Stimulated activated naive CD4-positive, alpha-beta T cell treated with Interleukin-2 at 50 U/mL for 16 hours (primary cell): ENCODE data around the gene GRK1.

Experiments used
- DNase-seq: peaks from one replicate; lab custom pipeline; 2025; lab: John Stamatoyannopoulos, UW

The GRK1 gene

DNA sequence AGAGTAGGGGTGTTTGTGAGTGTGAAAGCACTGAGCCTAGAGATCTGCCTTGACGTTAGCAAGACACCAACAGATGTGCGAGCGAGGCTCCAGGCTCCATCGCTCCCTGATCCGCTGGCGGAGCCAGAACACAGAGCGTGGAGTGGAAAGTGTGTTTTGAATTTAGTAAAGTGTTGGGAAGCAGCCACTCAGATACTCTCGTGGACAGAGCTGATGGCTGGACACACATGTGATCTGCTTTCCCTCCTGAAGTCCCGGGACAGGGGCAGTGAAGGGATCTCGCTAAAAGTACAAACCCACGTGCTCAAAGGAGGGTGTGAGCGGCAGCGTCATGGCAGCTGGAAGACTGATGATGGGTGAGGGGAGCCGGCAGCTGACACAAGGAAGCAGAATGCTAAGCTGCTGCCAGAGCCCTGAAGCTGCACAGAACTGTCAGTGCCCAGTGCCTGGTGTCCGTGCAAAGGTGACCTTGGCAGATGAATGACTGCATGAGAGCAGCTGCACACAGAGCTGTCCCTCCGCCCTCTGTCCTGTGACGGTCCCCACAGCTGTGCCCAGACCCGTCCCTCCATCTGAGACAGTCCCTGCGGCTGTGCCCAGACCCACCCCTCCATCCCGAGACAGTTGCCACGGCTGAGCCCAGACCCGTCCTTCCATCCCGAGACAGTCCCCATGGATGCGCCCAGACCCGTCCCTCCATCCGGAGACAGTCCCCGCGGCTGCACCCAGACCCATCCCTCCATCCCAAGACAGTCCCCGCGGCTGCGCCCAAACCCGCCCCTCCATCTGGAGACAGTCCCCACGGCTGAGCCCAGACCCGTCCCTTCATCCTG is 62.4 kb downstream of the GRK1 start:
- no peak for DNase-seq

DNA sequence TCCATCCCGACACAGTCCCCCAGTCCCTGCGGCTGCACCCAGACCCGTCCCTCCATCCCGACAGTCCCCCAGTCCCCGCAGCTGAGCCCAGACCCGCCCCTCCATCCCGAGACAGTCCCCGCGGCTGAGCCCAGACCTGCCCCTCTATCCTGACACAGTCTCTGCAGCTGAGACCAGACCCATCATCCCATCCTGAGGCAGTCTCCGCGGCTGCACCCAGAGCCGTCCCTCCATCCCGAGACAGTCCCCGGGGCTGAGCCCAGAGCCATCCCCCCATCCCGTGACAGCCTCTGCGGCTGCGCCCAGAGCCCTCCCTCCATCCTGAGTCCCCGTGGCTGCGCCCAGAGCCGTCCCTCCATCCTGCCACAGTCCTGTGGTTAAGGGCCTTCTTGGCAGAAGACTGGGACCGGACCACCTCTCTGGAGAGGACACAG is 63.3 kb downstream of the GRK1 start:
- DNase-seq: no peak

DNA sequence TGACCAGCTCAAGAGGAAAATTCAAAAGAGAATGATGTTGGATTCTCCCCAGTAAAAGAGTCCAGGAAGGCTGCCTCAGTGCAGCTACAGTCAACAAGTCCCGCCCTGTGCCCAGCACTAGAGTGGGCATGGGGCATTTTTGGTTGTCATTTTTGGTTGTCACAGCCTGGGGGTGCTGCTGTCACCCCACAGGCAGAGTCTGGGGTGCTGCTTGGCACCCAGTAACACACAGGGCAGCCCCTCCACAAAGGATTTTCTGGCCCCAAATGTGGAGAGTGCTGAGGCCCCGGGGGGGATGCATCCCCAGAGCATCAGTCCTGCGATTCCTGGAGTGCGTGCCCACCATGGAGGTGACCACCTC is 63.8 kb downstream of the GRK1 start:
- no peak for DNase-seq

DNA sequence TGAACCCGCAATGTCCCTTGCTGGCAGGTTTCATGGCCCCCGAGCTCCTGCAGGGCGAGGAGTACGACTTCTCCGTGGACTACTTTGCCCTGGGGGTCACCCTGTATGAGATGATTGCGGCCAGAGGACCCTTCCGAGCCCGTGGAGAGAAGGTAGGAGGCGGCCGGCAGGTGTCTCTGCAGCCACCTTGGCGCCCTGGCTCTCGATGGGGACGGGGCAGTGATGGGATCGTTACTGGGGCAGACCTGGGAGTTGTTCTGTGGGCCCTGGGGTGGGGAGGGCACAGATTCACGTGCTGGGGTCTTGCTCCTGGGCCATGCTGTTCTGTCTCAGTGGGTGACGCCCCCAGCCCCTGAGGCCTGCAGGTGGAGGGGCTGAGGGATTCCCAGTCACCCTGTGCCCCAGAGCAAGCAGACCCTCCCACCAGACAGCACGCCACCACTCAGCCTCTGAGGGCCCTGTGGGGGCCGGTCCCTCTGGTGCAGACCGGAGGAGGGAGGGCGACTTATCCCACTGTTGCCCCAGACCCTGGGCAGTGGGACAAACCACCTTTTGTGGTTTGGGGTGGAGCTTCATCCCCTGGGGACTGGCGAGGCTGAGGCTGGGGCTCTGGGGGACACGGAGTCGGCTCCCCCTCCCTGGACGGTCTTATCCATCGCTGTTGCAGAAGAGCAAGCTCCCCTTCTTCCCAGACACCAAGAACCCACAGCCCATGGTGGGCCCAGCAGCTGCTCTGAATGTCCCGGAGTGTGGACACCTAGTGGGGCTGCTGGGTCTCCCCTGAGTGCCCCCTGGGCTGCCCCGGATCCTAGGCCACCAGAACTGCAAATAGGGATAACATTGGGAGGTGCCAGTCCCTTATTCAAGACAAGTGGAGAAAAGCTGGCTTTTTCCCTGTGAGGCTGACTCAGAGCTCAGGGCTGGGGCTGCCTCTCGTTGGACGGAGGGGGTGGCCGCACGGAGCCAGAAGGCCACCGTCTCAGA is 64.5 kb downstream of the GRK1 start:
- no peak for DNase-seq

DNA sequence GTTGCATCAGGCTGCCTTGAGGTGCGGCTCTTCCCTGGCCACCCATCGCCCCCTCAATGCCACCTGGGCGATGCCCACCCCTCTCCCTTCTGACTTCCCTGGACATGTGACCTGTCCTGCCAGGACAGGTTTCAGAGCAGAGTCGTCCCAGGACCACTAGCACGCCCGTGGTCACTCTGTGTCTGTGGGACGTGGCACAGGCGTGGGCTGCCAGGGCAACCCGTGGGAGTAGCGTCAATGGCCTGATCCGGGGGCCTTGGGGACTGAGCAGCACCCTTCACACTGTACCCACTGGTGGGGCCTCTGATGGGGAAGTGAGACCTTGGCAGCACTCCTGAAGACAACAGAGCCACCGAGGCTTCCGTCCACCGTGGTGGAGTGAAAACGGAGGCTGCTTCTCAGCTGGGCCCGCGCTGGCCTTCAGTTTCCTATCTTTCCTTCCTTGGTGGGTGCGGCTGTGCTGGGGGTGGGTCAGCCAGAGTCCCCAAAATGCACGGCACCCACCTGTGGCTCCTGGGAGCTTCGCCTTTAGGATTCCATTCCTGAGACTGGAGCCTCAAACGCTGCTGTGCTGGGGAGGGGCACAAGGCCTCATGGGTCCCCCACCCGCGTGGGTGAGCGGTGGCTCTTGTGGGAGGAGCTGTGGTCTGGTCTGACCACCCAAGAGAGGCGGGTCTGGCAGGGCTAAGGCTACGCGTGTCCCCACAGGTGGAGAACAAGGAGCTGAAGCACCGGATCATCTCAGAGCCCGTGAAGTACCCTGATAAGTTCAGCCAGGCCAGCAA is 65.3 kb downstream of the GRK1 start:
- DNase-seq: no peak

DNA sequence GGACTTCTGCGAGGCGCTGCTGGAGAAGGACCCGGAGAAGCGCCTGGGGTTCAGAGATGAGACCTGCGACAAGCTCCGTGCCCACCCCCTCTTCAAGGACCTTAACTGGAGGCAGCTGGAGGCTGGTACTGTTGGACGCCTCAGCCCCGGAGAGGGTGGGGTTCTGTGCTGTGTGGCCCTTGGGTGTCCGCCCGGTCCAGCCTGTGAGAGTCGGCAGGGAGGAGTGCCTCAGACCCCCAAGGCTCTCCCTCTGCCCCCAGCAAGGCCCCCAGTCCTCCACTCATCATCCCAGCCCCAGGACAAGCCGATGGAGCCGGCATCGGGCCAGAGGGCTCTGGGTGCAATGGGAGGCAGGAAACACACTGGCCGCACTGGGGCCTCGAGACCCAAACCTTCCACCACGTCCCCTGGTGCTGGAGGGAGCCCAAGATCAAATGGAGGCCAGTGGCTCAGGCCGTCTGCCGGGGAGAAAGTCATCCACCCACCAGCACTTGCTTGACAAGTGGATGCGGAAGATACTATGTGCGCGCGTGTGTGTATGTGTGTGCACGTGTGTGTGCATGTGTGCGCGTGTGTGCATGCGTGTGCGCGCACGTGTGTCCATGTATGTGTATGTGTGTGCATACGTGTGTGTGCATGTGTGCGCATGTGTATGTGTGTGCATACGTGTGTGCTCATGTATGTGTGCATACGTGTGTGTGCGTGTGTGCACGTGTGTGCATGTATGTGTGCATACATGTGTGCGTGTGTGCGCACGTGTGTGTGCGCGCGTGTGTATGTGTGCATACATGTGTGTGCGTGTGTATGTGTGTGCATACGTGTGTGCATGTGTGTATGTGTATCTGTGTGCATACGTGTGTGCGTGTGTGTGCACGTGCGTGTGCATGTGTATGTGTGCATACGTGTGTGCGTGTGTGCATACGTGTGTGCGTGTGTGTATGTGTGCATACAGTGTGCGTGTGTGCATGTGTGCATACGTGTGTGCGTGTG is 66.2 kb downstream of the GRK1 start:
- DNase-seq: no peak

DNA sequence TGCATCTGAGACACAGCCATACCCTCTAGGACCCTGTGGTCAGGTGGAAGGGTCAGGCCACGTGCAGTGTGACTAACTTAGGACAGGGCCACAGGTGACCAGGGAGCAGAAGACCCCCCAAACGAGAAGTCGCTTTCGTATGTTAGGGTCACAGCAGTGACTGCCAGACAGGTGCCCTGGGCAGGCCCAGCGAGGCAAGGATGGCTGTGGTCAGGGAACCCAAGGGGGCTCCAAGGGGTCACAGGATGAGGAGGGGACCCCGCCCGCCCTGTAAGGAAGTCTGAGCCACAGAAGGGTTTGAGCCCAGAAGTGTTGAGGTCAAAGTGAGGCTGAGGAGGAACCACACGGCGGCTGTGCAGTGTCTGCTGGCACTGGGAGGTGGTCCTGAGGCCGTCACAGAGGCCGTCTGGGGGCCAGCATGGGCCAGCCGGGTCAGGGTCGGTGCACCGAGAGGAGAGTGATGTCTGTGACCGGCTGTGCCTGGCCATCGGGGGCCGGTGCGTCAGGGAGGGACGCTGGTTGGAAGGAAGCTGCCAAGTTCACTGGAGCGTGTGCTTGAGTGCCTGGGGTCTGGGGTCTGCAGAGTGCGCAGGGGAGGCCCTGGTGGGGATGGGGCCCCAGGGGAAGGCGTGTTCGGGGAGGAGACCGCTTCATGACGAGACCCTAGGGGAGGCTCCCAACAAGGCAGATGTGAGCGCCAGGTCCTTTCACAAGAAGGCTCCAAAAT is 67.2 kb downstream of the GRK1 start:
- no peak for DNase-seq

DNA sequence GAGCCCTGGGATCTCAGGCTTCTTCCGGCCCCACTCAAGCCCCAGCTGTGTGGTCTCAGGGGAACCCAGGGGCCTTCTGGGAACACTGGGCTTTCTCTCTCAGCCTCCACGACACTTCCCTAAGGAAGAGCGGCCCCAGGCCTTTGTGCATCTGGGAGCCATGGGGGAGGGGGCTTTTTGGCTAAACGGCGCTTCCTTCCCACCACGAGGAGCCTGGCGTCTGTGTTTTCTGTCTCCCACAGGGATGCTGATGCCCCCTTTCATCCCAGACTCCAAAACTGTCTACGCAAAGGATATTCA is 67.8 kb downstream of the GRK1 start:
- DNase-seq: no peak

DNA sequence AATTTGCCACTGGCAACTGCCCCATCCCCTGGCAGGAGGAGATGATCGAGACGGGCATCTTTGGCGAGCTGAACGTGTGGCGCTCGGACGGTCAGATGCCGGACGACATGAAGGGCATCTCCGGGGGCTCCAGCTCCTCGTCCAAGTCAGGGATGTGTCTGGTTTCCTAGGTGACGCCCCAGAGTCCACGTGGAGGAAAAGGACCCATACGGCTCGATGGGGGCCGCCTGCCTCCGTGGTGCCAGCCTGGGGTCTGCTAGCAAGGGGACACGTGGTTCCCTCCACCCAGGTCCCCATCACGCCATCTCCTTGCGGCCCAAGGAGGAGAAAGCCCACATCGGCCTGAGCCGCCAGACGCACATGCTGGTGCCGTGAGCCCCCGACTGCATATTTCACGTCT is 68.2 kb downstream of the GRK1 start:
- no peak for DNase-seq

DNA sequence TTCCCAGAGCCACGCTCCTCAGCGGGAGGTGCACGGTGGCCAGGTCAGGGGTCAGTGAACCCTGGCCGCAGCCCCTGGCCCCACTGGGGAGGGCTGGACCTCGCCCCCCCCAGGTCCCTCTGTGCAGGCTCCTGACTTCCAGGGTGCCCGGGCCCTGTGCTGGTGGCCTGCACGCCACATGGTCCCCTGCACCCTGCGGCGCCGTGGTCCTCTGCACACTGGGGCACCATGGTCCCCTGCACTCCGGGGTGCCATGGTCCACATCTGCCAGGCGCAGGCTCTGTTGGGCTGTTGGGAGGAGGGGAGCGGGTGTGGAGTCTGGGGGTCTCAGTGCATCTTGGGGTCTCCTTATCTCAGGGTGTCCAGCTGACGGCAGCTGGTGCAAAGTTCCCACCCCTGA is 68.7 kb downstream of the GRK1 start:
- no peak for DNase-seq

DNA sequence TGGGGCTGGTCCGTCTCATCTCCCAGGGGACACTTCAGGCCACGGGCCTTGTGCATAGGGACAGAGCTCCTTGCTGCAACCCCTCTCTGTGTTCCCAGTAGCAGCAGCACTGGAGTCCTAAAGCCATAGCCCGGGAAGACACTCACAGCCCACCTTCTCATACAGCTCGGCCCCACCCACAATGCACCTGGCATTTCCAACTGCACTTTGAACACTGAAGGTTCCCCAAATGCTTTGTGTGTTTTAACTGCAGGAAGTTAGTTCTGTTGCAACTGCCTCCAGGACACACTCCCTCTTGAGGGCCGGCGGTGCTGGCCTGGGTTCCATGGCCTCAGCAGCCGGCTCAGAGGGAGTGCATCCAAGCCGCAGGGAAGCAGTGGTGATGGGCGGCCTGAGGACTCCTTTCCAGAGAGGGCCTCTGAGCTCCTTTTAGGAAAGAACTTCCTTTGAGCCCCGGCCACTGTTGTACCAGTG is 69.3 kb downstream of the GRK1 start:
- DNase-seq: no peak

DNA sequence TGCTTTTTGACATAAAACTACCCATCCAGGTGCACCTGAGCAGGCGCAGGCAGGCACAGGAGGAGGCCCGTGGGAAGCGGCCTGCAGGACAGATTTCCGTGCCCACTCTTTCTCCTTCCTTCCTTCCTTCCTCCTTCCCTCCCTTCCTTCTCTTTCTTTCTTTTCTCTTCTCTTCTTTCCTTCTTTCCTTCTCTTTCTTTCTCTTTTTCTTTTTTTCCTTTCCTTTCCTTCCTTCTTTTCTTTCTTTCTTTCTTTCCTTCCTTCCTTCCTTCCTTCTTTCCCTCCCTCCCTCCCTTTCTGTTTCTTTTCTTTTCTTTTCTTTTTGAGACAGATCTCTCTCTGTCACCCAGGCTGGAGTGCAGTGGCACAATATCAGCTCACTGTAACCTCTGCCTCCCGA is 70.8 kb downstream of the GRK1 start:
- DNase-seq: no peak

DNA sequence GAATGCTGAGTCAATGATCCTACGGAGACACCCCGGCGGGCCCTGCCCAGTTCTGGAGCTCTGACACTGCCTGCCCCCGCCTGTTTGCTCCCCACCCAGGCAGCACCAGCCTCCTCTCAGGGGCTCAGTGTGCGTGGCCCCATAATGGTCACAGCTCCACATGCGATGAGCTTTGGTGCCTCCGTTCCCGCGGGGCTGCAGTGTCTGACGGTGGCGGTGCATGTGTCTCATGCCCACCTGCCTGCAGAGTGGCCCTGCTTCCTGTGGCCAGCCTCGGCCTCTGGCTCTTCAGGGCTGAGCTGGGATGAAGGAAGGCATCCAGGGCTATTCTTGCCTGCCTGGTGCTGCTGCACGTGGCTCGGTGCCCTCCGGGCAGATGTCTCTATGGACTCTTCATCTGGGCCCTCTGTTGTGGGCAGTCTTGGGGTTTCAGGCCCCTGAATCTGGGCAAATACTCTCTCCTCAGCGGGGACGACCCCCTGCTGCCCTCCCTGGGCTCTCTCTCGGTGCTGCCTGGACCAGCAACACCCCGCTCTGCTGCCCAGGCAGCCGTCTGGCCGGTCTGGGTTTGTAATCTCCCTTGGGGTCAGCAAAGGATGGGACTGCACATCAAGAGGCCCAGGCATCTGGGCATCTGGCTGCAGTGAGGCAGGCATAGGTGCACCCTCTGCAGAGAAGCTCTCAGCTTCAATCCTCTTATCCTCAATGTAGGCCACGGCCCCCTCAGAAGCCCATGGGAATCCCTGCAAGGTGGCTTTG is 72.7 kb downstream of the GRK1 start:
- no peak for DNase-seq

DNA sequence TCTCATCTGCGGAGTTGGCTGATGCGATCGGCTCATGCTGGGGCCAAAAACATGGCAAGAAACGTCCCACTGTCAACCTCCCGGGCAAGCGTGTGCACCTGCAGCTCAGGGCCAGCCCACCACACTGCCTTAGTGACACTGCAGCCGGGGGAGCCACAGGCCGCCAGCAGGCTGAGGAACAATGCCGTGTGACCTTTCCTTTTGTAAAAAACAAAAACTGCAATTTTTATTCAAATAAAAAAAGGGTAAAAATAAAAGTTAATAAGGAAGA is 73.2 kb downstream of the GRK1 start:
- DNase-seq: no peak

DNA sequence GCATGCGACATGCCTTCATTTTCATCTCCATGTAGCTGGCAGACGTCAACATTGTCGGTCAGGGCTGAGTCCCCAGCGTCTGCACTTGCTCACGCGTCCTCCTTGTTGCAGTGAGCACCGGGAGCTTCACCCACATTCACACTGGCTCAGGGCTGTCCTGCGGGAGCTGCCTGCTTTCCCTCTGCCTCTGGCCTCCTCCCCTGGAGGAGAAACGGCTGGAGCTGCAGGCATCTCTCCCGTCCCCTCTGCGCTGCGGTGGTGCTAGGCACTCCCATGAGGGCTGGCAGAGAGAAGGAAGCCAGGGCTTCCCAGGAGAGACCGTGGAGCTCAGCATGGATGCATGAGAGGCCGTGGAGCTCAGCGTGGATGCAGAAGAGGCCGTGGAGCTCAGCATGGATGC is 73.6 kb downstream of the GRK1 start:
- no peak for DNase-seq

DNA sequence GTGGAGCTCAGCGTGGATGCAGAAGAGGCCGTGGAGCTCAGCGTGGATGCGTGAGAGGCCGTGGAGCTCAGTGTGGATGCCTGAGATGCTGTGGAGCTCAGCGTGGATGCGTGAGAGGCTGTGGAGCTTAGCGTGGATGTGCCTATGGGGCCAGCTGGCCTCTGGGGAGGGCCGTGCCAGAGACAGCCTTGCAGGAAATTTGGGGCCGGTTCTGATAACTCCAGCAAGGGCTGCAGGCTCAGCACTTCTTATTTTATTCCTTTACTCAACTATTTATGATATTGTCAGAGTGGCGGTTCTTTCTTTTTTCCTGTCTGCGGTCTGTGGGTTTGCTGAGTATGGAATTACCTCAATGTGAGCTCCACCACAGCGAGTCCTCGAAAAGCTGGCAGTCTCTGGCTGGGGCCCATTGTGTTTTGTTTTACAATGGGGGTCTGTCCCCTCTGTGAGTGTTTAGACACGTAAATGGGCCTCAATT is 74.2 kb downstream of the GRK1 start:
- DNase-seq: no peak

DNA sequence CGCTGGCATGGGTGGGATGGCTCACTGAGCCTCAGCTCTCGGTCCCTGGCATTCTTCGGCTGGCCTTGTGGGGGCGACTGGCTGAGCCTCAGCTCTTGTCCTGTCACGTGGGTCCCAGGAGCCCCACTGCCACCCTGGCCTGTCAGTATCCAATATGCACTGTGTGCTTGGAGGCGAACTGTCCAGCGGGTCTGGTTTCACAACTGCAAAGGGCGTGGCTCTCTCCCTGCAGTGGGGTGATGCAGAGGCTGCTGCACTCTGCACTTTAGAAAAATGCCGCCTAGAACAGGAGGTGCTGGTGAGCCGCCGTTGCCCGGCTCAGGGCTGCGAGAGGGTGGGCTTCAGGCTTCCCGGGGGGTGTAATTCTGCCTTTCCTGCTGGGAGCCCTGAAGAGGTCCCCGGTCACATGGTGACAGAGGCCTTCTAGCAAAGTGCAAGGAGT is 75.0 kb downstream of the GRK1 start:
- DNase-seq: no peak

DNA sequence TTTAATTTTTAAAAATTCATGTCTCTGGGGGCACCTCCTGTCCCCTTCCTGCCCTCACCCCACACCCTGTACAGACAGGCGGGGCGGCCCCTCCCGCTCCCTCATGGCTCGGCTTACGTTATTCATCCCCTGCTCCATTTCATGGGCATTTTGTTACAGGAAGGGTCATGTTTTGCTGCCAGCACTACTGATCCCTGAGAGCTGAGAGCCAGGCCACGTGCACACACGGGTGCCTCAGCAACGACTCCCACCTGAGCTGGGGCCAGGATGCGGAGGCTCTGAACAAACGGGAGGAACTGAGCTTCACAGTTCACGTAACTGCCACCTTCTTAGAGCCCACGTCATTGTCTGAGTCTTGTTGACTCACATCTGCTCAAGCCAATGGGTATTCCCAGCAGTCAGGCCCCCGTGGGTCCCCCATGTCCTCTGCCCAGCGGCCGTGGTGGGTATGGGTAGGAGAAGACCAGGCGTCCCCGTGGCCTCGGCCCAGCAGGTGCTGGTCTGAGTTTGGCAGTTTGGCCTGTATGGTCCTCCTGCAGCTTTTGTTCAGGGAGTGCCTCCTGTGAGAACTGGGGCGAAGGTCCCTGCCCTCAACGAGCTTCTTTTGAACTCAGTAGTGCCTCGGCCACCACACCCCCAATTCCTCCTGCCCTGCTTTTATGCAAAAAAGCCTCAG is 75.6 kb downstream of the GRK1 start:
- DNase-seq: no peak
